K562 (cell line): Measurements from ENCODE around the gene TUBG2. TPM values are rescaled to one million over a fixed set of nuclear protein-coding genes. Genes with fewer than 3 reads are reported as not detected.

Experiments used
- ARID4B ChIP-seq: sonication (generic); formaldehyde crosslinking; IDR thresholded peaks from 2 replicates; pipeline ENCODE4 v1.8.0; 2022; ENCODE audit warnings: mild to moderate bottlenecking, missing genetic modification reagents
- ERF ChIP-seq: fragments of 450-650 bp; formaldehyde crosslinking; IDR thresholded peaks from 2 replicates; pipeline ENCODE4 v1.4.0; 2020; ENCODE audit warnings: mild to moderate bottlenecking, mixed read lengths
- ESRRB ChIP-seq: fragments of 250-450 bp; sonication (Bioruptor Pico); IDR thresholded peaks from 2 replicates; pipeline ENCODE4 v1.5.0; 2020; ENCODE audit warnings: mild to moderate bottlenecking, moderate library complexity, borderline replicate concordance
- FOXM1 ChIP-seq, 2 experiments: fragments of 450-650 bp in 1 of 2; sonication (generic) in 1 of 2; formaldehyde crosslinking in 1 of 2; IDR thresholded peaks; 2 replicates each; pipeline versions ENCODE4 v1.6.1 to v1.9.0; 2017 to 2022; ENCODE audit warnings: low read depth in 2 of 2, mild to moderate bottlenecking in 2 of 2, missing genetic modification reagents in 1 of 2, moderate library complexity in 1 of 2
- HDAC1 ChIP-seq, 2 experiments: fragments of 450-650 bp; IDR thresholded peaks; 2 replicates each; pipeline ENCODE4 v1.6.1; 2016 to 2017; ENCODE audit warnings: inconsistent platforms in 1 of 2, mild to moderate bottlenecking in 1 of 2, moderate library complexity in 1 of 2
- HIVEP1 ChIP-seq: fragments of 250-450 bp; sonication (Bioruptor Pico); IDR thresholded peaks from 2 replicates; pipeline ENCODE4 v1.4.0; 2020; ENCODE audit warnings: mild to moderate bottlenecking
- HOXB6 ChIP-seq: fragments of 250-450 bp; sonication (Bioruptor Pico); IDR thresholded peaks from 2 replicates; pipeline ENCODE4 v1.5.1; 2022; ENCODE audit warnings: mild to moderate bottlenecking, borderline replicate concordance
- KDM1A ChIP-seq, 2 experiments: fragments of 450-650 bp; IDR thresholded peaks; 2 replicates each; pipeline ENCODE4 v1.6.1; 2016; ENCODE audit warnings: mild to moderate bottlenecking in 2 of 2
- PCBP2 ChIP-seq: fragments of 200-400 bp; formaldehyde crosslinking; IDR thresholded peaks from 2 replicates; pipeline ENCODE4 v1.6.1; 2018; ENCODE audit warnings: low read length, low read depth, mild to moderate bottlenecking, moderate library complexity; ENCODE audit not compliant: poor library complexity, severe bottlenecking
- RBM15 ChIP-seq: fragments of 200-400 bp; formaldehyde crosslinking; IDR thresholded peaks from 2 replicates; pipeline ENCODE4 v1.6.1; 2018; ENCODE audit warnings: mild to moderate bottlenecking, low read length, moderate library complexity; ENCODE audit not compliant: insufficient read depth
- RERE ChIP-seq: sonication (generic); formaldehyde crosslinking; IDR thresholded peaks from 2 replicates; pipeline ENCODE4 v1.8.0; 2023; ENCODE audit warnings: missing genetic modification reagents, mild to moderate bottlenecking, borderline replicate concordance
- SETDB1 ChIP-seq: IDR thresholded peaks from one replicate; pipeline ENCODE4 v1.6.1; 2012; ENCODE audit warnings: low read length, control low read depth, inconsistent platforms
- TFAM ChIP-seq: fragments of 250-450 bp; sonication (Bioruptor Pico); conservative IDR thresholded peaks from 2 replicates; pipeline ENCODE4 v1.5.0; 2021; ENCODE audit warnings: mild to moderate bottlenecking, moderate library complexity
- ZHX1 ChIP-seq: fragments of 150-350 bp; conservative IDR thresholded peaks from 2 replicates; pipeline ENCODE4 v1.6.1; 2014; ENCODE audit warnings: low read length
- ZNF184 ChIP-seq: sonication (generic); formaldehyde crosslinking; IDR thresholded peaks from 2 replicates; pipeline ENCODE4 v1.5.0; 2020; ENCODE audit warnings: missing genetic modification reagents
- ZNF253 ChIP-seq: fragments of 250-450 bp; sonication (Bioruptor Pico); conservative IDR thresholded peaks from 2 replicates; pipeline ENCODE4 v1.6.1; 2021; ENCODE audit warnings: mild to moderate bottlenecking
- polyA plus RNA-seq, 8 experiments: library from polyadenylated mRNA; depleted of rRNA in 4 of 8; stranded (reverse) in 5 of 8; unstranded in 3 of 8; fragments of >200 nt; fragmentation: Nextera tagmentation in 2 of 8; fragmentation: Illumina TruSeq in 1 of 8; extraction: Ambion mirVana in 2 of 8; extraction: Trizol in 1 of 8; gene quantifications; 2 replicates each; pipeline versions ENCODE4 v1.2.1 to v1.2.3, GENCODE V29; 2011 to 2014; ENCODE audit warnings: inconsistent platforms in 1 of 8, missing spikeins in 1 of 8
- total RNA-seq, 7 experiments: library from RNA; depleted of rRNA in 6 of 7; stranded (reverse); fragments of >200 nt in 6 of 7; fragmentation: Illumina TruSeq in 2 of 7; extraction: Trizol in 2 of 7; gene quantifications; 2 replicates each; pipeline versions ENCODE4 v1.2.1 to v1.2.3, GENCODE V29; 2011 to 2021; ENCODE audit warnings: low replicate concordance in 1 of 7

The TUBG2 gene
- total and polyA plus RNA-seq, 9 of the 15 experiments (the other 6 are each of a cell fraction or from before 2014, with no cell fraction given) = 0.09 to 0.80 (median 0.24) TPM; not detected in 2

DNA sequence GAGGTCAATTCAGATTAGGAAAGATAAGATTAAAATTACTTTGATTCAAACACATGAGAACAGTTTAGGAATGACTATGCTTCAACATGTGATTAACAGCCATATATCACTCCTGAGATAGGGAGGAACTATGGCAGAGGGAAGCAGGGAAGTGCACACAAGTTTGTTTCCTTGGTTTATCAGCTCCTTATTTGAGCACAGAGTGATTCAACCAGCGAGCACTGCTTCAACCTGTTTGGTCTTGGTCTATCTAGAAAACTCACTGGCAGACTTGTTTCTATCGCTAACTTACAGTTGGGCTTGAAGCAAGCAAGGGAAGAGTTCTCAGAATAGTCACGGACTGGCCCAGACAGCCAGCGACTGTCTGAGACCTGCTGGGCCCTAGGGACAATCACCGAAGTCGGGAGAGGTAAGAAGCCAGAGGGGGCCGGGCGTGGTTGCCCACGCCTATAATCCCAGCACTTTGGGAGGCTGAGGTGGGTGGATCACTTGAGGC, 26.1 kb upstream of the TUBG2 start (continued):
- TF ChIP-seq ESRRB (CRISPR knock-in tag) (no peak), PCBP2 (no peak), ZNF253 (CRISPR knock-in tag) (no peak), RBM15 (no peak), ARID4B (CRISPR knock-in tag) (no peak), HIVEP1 (CRISPR knock-in tag) (no peak), ZHX1 (no peak), TFAM (CRISPR knock-in tag) (no peak), ERF (CRISPR knock-in tag) (no peak), SETDB1 (no peak), HOXB6 (no peak), RERE (CRISPR knock-in tag) (no peak), FOXM1 (IDR thresholded peaks at IDR 0.05; ENCODE audit: low read depth) (peak; percentile 57), FOXM1 (CRISPR knock-in tag; IDR thresholded peaks at IDR 0.05; ENCODE audit: low read depth) (no peak), HDAC1 (IDR thresholded peaks at IDR 0.05) (peak in 1 of 2 experiments; percentile 94; a peak in 2 of 4 replicates), ZNF184 (CRISPR knock-in tag) (no peak), KDM1A (IDR thresholded peaks at IDR 0.05) (peak; percentile 98 to 99)
